Uterus (tissue), 2 donors: Measurements from ENCODE around the gene CNNM2.

Experiments
- POLR2A ChIP-seq, 2 donors: fragments of 450-650 bp; IDR thresholded peaks; one replicate each; pipeline ENCODE4 v1.6.1; 2016; ENCODE audit warnings: antibody characterized with exemption in 2 of 2, mild to moderate bottlenecking in 1 of 2, moderate library complexity in 1 of 2
- TF ChIP-seq, protein P1 (sequence below), 4 experiments: fragments of 200-600 bp in 2 of 4; fragments of 450-650 bp in 2 of 4; sonication (generic) in 2 of 4; IDR thresholded peaks; one replicate each; pipeline ENCODE4 v1.5.1; 2016 to 2019; ENCODE audit warnings: antibody characterized with exemption in 4 of 4, mild to moderate bottlenecking in 2 of 4, moderate library complexity in 1 of 4

DNA sequence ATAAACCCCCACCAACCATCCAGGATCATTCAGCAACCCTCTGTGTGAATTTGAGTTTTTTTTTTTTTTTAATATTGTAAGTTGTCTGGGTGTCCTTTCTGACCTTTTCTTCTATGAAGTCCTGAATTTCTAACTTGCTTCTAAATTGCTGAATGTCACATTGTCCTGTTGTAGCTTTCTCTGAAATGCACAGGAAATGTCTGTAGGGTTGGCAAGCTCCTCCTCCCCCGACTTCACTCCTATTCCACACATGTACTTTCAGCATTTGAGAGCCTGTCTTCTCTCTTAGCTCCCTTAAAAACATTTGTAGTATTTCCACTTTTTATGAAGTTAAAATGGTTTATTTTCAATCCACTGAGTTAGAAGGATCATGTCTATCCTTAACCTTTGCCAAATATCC lies 3.3 kb upstream of the CNNM2 start:
- TF ChIP-seq, protein P1, sequence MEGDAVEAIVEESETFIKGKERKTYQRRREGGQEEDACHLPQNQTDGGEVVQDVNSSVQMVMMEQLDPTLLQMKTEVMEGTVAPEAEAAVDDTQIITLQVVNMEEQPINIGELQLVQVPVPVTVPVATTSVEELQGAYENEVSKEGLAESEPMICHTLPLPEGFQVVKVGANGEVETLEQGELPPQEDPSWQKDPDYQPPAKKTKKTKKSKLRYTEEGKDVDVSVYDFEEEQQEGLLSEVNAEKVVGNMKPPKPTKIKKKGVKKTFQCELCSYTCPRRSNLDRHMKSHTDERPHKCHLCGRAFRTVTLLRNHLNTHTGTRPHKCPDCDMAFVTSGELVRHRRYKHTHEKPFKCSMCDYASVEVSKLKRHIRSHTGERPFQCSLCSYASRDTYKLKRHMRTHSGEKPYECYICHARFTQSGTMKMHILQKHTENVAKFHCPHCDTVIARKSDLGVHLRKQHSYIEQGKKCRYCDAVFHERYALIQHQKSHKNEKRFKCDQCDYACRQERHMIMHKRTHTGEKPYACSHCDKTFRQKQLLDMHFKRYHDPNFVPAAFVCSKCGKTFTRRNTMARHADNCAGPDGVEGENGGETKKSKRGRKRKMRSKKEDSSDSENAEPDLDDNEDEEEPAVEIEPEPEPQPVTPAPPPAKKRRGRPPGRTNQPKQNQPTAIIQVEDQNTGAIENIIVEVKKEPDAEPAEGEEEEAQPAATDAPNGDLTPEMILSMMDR (IDR thresholded peaks at IDR 0.05): no peak
- TF ChIP-seq POLR2A (IDR thresholded peaks at IDR 0.05): no peak
